OCI-LY1 (cell line): ENCODE data around the gene PRKCH.

ENCODE experiments used
- EZH2 ChIP-seq: fragments of 200-600 bp; sonication (generic), shearing (Covaris generic); IDR thresholded peaks from 2 replicates; pipeline ENCODE4 v1.8.0; 2017; ENCODE audit warnings: borderline replicate concordance, mixed run types, mild to moderate bottlenecking, antibody characterized with exemption, low read length, moderate library complexity, mixed read lengths
- TF ChIP-seq, protein P1 (sequence below): fragments of 200-600 bp; sonication (generic), shearing (Covaris generic); IDR thresholded peaks from 2 replicates; pipeline ENCODE4 v1.5.1; 2017; ENCODE audit warnings: mild to moderate bottlenecking, antibody characterized with exemption, low read length, moderate library complexity, mixed read lengths

DNA sequence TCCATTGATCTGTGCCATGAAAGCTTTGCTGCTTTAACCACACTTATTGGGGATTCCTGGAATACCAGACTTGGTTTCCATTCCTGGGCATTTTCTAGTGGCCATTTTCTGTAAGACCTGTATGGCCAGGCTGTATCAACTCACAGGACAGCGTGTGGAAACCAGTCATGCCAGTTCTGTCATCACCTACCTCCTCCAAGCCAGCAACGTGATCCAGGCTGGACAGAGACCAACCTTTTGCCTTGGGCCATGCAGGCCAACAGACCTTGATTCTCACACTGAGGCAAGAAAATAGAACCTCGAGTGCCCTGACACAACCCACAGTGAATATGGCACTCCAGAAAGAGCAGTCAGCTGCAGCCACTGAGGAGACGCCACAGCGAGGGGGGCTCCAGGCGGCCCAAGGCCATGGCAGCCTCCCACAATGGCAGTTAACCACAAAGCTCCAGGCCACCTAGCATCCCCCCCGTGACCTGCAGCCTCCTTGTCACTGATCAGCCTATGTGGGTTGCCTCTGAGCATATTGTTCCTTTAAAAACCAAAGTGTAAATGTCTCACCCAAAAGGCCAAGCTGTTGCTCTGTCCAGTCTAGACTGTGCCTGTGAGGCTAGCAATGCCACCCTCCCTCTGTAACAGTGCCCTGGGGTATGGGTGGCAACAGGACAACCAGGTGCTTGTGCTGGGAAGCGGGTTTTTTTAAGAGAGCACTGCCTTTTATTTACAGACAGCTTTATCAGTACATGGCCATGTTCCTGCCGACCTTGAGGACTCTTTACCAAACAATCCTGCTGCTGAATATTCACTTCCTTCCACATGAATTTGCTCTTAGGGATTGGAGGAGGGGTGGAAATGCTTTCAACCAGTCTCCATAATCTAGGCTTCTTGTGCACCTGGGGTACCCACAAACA, 205.3 kb downstream of the PRKCH start:
- TF ChIP-seq, protein P1, sequence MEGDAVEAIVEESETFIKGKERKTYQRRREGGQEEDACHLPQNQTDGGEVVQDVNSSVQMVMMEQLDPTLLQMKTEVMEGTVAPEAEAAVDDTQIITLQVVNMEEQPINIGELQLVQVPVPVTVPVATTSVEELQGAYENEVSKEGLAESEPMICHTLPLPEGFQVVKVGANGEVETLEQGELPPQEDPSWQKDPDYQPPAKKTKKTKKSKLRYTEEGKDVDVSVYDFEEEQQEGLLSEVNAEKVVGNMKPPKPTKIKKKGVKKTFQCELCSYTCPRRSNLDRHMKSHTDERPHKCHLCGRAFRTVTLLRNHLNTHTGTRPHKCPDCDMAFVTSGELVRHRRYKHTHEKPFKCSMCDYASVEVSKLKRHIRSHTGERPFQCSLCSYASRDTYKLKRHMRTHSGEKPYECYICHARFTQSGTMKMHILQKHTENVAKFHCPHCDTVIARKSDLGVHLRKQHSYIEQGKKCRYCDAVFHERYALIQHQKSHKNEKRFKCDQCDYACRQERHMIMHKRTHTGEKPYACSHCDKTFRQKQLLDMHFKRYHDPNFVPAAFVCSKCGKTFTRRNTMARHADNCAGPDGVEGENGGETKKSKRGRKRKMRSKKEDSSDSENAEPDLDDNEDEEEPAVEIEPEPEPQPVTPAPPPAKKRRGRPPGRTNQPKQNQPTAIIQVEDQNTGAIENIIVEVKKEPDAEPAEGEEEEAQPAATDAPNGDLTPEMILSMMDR, result no peak
- no peak for TF ChIP-seq EZH2
